HG02623 (cell line): Measurements from ENCODE around the gene KLHL29.

Experiments used
- ATAC-seq: cut with Tn5 transposase; IDR thresholded peaks from one replicate; pipeline ENCODE4 v1.9.1; 2021; ENCODE audit warnings: moderate library complexity; ENCODE audit not compliant: unreplicated experiment

The KLHL29 gene

DNA sequence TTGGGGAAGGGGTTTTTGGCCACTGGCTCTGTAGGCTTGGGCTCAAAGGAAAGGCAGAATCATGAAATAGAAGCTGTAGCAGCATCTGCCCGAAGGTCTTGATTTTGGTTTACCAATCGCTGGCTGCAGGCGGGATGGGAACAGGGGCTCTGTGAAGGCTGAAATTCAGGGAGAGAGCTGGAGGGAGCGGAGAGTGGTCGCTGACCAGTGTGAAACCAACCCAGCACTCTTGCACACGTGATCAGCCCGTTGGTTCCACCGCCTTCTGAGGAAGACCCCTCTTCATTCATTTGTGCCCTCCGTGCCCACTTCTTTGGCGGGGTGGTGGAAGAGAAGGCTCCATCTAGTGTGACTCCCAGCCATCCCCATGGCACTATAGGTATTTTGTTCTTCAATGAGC lies 82.6 kb downstream of the KLHL29 start:
- ATAC-seq: no peak

DNA sequence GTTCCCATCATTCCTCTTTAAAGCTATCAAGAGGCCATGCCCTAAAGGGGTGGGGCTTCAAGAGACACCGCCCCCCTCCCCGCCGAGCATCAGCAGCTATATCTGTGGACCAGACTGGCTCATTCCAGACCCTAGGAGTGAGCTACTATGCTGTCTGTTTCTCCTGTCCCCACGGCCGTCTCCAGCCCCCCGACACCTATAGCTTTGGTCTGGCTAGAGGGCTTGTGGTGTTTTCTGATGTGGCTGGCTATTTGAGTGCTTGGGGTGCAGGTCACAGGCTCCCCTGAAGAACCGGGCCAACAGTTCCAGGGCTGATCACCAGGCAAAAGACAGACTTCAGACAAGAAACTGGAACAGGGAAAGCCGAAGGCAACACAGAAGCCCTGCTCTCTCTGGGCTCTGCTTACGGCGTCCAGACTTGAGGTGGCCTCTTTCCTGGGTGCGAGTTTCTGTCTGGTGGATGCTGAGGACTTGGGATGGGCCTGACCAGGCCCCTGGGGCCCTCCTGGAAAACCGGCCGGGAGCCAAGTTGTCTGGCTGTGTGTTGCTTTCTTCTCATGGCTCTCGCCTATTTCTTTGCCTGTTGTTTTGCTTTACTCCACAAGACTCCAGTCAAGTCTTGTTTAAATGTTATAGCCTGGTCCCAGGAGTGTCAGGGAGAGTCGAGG lies 83.6 kb downstream of the KLHL29 start:
- no peak for ATAC-seq

DNA sequence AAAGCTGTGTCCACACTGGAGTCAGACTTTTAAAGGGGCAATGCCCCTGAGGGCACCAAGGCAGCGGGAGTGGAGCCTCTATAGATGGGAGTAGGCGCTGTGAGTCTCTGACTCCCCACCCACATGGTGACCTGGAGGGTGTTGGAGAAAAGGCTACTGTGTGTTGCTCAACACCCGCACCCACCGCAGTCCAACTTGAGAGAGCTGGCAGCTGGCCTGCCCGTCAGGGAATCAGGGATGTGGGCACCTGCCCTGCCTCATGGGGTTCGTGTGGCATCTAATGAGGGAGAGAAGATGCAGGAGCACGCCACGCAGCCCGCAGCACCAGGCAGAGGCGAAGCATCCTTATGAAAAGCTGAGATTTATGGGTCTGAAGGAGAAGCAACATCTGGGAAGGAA lies 84.2 kb downstream of the KLHL29 start:
- ATAC-seq: no peak

DNA sequence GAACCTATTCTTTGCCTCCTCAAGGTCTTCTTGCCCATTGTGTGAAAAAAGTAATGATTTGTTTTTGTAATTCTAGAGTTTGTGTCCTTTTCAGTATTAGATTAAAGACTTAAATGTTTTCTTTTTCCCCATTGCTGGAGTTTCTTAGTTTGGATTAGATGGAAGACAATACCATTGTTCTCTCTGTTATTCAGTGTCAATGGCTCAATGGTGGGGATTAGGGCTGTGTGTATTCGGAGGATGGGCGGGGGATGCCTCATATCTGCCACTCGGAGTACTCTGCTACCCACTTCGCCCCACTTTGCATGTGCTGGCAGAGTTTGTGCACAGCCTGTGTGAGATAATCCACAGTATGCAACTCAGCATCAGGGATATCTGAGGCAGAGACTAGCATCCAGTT lies 90.1 kb downstream of the KLHL29 start:
- ATAC-seq: no peak

DNA sequence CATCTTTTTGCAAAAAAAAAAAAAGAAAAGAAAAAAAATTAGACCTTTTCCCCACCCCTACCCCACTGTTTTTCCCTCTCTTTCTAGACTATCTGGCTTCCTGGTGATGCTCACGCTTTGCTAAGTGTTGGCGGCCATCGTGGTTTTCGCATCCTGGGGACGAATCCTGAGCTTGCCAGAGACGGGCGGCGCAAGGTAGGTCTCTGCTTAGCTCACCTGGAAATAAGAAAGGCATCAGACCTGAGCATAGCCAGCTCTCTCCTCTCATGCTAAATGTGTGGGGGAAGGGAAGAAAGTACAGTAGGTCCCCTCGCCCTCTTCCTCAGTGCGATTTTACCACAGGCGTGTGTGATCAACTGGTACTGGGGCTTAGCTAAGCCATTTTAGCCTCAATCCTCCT lies 90.5 kb downstream of the KLHL29 start:
- no peak for ATAC-seq

DNA sequence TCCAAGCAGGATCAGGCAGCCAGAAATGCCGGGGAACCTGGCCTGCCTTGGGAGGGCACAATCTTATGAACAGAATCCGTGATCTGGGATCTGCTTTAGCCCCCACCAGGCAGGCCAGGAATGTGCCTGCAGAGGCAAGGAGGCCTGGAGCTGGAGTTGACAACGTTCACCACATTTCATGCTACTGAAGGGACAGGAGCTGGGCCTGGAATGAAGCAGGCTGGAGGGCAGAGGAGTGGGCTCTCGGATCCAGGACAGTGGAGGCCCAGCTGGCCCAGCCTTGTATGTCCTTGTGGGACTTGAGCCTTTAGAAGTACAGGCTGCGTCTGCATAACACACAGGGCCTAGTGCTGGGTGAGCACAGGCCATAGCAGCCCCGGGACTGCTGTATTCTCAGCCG lies 91.8 kb downstream of the KLHL29 start:
- no peak for ATAC-seq

DNA sequence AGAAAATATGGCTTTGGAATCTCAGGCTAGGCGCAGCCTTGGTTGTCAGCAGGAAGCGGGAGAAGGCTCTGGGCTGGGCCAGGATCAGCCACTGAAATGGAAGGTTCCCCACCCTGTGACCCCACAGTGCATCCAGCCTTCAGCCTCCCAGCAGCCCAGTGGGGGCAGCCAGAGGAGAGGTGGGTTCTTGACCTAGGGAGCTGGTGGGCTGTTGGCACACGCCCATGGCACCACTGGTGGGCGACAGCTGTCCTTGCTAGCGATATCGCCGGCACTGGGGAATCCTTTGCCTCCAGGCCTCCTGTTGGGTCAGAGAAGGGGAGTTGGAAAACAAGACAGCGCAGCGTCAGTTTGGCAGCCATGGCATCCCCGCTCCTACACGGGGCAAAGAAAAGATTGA lies 92.4 kb downstream of the KLHL29 start:
- no peak for ATAC-seq

DNA sequence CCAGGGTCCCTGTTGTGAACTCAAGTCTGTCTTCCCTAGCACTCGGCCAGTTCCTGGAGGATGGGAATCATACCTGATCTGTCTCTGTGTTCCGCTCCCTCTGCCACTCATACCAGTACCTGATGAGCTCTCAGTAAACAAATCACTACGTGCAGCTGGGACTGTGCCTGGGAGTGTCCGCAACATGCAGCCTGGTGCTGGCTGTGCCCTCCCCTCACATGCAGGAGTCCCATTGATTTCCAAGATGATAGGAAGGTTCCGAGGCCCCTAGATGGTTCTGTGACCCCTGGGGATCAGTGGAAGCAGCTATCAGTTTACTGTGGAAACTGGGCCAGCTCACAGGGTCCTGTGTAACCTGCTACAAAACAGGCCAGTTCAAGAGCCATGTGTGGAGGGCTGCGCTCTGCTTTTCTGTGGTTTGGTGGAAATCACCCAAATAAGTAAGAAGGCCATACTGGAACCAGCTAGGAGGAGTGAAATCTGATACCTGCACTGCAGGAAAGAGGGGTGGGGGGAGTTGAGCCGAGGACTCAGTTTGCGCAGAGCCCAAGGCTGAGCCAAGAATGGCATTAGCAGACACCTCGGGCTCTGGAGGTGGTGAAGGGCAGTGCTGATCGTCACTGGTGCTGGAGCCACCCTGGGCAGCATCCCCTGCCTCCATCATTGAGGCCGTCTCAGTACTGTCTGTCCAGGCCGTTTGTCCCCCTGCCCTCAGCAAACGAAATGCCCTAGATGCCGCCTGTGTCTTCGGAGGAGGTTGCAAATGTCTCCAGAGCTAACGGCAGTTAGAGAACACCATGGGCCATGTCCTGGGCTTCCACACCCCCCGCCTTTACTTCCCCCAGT lies 93.3 kb downstream of the KLHL29 start:
- no peak for ATAC-seq

DNA sequence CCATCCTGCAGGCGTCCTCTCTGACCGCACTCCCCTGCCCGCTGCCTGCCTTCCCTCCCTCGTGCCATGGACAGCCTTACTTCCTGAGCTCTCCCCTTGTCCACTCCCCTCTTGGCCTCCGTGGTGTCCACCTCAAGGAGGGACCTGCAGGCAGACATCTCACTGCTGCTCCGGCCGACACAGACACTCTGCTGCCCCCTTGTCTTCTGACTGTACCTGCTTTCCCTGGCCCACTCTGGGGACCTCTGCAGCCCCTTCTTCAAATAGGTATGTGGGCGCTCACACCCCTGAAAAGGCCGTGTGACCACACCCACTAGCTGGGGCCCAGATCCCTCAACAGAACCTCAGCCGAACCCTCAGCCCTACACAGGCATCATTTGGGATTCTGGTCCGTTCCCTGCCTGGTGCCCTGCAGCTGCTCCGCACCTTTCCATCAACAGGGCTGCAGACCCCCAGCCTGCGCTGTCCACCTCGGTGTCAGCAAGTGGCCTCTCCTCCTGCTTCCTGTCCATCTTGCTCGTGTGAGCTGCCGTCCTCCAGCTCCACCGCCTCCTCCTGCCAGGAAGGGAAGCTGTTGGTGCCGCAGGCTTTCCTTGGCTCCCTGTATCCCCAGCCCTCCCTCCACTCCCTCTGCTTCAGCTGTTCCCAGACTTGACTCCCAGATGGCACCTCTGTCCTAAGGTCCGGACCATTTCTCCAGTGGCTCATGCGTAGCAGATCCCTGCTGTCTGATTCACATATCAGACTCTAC lies 94.1 kb downstream of the KLHL29 start:
- ATAC-seq: no peak

DNA sequence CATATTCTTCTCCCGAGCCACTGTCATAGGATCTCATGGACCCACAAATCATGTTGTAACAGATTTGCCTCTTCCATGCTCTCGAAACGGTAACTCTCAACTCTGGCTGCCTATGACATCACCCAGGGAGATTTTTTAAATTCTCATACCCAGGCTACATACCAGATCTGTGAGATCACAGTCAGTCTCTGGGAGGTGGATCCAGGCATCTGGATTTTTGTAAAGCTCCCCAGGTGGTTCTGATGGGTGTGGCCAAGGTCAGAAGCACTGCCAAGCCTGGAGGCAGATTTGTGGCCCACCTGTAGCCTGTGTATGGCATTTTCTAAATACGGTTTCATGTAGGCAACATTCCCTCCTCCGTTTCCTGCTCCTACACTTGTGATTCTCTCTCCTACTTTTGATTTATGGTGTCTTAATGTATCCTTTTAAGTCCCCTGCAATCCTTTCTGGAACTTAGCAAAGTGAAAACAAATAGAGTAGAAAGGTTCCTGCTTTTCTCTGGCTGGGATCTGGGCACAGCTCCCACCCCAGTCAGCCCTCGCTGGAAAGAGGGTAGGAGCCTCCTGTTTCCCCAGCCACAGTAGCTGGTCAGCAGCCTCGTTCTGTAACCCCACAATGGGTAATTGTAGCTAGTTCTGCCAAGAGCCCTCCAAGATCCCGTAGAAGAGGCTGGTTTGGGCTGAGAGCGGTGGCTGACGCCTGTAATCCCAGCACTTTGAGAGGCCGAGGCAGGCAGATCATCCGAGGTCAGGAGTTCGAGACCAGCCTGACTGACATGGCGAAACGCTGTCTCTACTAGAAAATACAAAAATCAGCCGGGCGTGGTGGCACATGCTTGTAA lies 96.2 kb downstream of the KLHL29 start:
- no peak for ATAC-seq

DNA sequence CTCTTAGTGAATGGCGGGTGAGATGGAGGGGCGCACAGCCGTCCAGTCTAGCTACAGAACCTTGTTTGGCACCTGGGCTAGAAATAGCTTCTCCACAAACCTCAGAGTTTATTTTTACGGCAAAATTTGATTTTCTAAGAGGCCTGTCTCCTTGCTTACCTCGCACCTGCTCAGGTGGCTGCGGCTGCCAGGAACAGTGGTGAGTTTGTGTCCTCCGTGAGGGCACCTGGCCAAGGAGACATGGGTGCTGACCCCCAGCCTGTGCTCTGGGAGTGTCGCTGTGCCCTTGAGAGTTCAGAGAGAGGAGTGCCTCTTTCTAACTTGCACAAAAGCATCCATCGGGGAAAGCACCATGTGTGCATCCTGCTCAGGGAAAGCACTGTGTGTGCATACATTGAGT lies 97.2 kb downstream of the KLHL29 start:
- ATAC-seq: no peak

DNA sequence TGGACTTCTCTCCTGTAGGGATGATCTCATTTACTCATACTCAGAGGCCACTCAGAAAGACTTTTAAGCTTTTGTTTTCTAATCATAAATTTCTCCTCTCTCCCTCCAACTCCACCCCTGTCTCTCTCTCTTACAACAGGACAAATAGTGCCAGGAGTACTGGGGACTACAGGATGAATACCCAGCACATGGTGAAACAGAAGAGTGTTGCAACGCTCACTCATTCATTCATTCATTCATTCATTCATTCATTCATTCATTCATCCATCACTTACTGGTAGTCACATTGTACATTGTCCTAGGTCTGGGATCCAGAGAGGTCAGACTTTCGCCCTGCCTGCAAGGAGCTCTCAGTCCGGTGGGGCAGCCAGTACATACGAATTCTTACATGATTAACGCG lies 97.6 kb downstream of the KLHL29 start:
- ATAC-seq: no peak

DNA sequence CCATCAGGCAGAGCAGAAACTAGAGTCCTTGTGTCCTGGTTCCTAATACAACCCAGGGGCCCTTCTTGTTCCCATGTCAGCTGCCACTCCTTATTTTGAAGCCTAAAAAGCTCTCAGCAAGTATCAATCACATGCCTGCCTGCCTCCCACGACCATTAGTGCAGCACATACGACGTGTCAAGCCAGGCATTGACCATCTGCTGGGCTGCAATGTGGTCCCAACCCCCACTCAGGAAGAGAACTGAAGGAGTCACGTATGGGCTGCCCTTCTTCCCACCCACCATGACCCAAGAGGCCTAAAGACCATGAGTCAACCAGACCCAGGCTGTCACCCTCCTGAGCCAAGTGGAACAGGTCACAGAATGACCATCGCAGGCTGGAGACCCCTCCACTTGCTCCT lies 98.8 kb downstream of the KLHL29 start:
- no peak for ATAC-seq

DNA sequence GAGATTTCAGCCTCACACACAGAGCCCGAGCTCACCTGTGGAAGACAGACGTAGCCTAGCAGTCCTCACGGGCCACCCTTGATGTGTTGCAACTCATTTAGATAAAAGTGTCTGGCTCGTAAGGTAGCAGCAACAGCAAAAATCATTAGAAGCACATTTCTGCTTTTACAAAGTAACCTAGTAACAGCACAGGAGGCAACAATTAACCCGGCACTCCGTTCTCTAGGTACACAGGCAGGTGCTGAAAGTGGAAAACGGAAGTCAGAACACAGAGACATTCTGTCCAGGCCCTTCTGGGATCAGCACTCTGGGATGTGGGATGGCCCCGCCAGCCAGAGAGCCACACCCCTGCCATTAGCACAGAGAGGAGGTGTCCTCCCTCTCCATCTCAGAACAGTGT lies 99.3 kb downstream of the KLHL29 start:
- no peak for ATAC-seq

DNA sequence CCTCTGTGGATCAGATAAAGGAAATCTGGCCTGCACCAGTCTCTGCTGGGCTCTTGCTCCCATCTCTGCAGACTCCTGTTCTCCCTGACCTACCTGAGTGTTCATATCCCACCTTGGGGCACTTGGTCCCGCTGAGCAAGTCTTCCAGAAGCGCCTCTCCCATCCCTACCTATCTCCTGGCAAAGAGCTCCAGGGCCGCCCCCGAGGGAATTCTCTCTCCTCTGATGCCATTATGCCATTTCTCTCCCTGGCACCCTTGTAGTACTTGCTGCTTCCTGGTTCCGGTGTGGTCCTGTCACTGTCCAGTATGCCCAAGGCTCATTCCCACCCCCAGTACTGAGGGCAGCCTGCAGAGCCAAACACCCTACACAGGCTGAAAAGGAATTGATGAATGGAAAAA lies 99.8 kb downstream of the KLHL29 start:
- ATAC-seq: no peak

DNA sequence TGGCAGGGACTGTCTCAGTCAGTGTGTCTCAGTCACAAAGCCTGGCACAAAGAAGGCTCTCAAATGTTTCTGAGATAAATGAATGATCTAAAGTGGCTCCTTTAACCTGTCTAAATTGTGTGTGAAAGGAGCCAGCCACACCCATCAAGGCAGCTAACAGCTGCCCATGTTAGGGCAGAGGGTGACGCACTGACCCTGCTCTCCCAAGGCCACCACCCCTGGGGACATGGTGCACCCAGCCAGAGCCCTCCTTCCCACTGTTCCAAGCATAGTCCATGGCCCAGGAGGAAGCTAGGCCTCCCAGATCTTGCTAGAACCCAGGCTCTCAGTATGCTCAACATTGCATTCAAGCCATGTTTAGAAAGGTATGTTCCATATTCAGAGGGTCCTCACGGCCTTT lies 100.3 kb downstream of the KLHL29 start:
- ATAC-seq: no peak

DNA sequence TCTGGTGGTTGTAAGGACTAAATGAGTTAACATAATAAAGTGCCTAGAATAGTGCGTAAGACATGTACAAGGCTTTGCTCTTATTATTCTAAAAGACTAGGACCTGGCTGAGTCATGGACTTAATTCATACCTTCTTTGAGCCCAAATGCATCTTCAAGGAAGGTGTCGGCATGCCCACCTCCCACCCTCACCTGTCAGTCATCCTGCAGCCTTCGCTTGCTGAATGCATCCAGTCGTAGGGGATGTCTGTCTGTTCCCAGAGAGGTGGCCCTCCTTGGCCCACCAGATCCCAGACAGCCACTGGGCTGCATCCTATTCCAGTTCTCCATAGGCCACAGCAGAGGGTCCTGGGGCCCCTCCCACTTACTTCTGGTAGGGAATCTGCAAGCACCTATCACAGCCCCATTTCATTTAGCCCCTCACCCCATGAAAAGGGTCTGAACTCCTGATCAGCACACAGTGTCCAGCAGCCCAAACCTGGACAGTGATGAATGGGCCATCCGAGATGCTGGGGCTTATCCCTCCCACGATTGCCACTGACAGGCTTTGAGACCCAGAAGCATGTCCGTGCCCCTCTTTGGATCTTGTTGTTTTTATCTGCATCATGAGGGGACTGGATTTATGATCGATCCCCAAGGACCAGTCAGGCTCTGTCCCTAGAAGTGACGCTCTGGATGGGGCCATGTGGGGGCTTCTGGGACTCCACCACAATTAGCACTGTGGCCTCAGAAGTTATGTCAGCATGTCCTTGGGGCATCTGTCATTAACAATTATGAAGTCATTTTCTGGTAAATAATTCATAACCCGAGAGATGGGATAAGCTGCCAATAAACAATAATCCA lies 101.1 kb downstream of the KLHL29 start:
- ATAC-seq: no peak

DNA sequence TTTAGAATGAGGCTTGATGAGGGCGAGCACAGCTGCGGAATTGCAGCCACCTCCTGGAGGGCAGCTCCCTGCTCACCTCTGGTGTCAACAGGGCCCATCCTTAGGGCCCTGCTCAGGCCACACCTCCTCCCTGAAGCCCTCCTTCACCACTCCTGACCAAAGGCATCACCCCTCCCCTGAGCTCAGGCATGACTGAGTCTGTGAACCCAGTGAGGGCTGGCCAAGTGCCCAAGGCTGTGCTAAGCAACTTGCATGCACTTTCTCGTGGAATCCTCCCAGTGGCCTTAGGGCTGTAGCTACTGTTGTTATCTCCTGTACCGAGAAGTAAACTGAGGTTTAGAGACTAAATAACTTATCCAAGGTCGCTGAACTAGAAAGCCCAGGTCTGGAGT lies 101.7 kb downstream of the KLHL29 start:
- ATAC-seq: no peak

DNA sequence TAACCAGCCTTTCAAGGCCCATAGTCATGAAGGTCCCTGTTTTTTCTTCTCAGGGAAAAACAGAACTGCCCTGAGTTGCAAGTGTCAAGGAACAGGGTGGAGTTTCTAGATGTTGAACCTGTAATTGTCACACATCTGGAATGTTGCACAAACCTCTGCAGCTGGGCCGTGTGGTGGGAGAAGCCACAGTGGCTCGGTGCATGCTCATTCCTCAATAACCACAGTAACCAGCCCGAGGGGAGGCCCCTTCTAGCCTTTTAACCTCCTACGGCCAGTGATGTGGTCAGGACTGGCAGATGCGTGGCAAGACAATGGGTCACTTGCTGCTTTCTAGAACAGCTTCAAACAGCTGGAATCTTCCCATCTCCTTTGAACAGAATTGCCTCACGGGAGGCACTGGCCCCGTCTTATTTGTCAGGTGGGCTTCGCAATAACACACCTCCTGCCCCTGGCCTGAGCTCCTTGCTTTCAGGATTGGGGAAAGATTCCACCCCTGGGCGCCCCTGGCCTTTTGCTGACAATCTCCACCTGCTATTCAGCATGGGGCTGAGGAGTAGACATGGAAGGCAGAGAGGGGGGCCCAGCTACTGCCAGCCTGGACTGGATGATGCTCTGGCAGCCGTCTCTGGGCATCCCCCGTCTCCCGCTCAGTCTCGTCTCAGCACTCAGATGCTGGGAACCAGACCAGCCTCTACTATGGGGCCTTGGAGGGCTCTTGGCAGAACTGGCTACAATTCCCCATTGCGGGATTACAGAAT lies 102.9 kb downstream of the KLHL29 start:
- ATAC-seq: no peak
